ENCODE data around the gene TFAP2D.

TFAP2D gene

DNA sequence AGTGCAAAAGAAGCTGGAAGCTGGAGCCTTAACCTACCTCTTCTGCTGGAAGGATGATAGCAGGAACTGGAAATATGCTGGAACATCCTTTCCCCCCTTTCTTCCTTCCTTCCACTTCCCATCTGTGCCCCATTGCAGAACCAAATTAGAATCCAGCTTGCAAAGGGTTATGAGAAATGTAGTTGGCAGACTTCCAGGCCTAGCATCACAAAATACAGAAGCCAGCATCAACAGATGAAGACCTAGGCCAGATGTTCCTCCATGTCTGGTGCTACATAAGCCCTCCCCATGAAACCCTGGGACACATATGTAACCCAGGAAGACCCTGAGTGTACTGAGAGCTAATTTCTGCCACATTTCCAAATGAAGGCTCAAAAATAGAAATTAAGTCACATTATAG lies 65.4 kb downstream of the TFAP2D start:
- no peaks in the 10 kb centered on the region for H3K9me3 ChIP-seq (ENCODE audit: insufficient read depth, low read depth, low read length)
- no peak overlapping the region for H3K4me3 ChIP-seq (ENCODE audit: low read depth, low read length)
- H2BK12ac ChIP-seq (ENCODE audit: low read length) = no peak overlapping the region
- no peaks in the 10 kb centered on the region for H3K36me3 ChIP-seq (ENCODE audit: control insufficient read depth in 1 of 2, insufficient read depth in 2 of 2, low read length in 2 of 2)
- H3K27ac ChIP-seq (ENCODE audit: low read depth, low read length) = no peak overlapping the region
- no peak overlapping the region for H2BK120ac ChIP-seq (ENCODE audit: insufficient read depth, low read length, poor library complexity)
- H3K9ac ChIP-seq (ENCODE audit: low read length) = no peak overlapping the region
- peaks cover 4% of the 10 kb centered on the region for H3K79me1 ChIP-seq (ENCODE audit: low read length)
- peaks cover 5 to 8% of the 10 kb centered on the region in 2 experiments for H3K4me1 ChIP-seq (ENCODE audit: control insufficient read depth in 1 of 2, insufficient read depth in 2 of 2, low read length in 2 of 2)
- no peak for DNase-seq
- H4K12ac ChIP-seq (ENCODE audit: low read depth, low read length) = no peak overlapping the region
- H3K14ac ChIP-seq (ENCODE audit: low read length) = no peak overlapping the region
- H2AFZ ChIP-seq (ENCODE audit: insufficient read depth, low read length, poor library complexity) = no peak overlapping the region
- no peak overlapping the region for H3K23ac ChIP-seq (ENCODE audit: low read length)
- H3K18ac ChIP-seq (ENCODE audit: low read length) = no peak overlapping the region
- H4K8ac ChIP-seq (ENCODE audit: low read depth, low read length) = no peak overlapping the region
- H3K4ac ChIP-seq (ENCODE audit: low read depth, low read length) = no peak overlapping the region
- no peak overlapping the region for H4K91ac ChIP-seq (ENCODE audit: low read depth, low read length)
- peaks cover 2% of the 10 kb centered on the region for H3K79me2 ChIP-seq (ENCODE audit: control insufficient read depth, insufficient read depth, low read length, poor library complexity)
- H2BK5ac ChIP-seq (ENCODE audit: low read depth, low read length, poor library complexity) = no peak overlapping the region
- H3K4me2 ChIP-seq (ENCODE audit: low read length) = no peak overlapping the region
- no peak overlapping the region for H2AK5ac ChIP-seq (ENCODE audit: low read length)
- no peaks in the 10 kb centered on the region for H3K27me3 ChIP-seq (ENCODE audit: insufficient read depth, low read length)

GRCh38 chr6:50780382-50780781 lies 67.1 kb downstream of the TFAP2D start:
- Histone ChIP-seq H4K12ac (ENCODE audit: low read depth, low read length) (no peak overlapping the region), H4K91ac (ENCODE audit: low read depth, low read length) (no peak overlapping the region), H2BK5ac (ENCODE audit: low read depth, low read length, poor library complexity) (no peak overlapping the region), H2AK5ac (ENCODE audit: low read length) (no peak overlapping the region), H4K8ac (ENCODE audit: low read depth, low read length) (no peak overlapping the region), H3K9me3 (ENCODE audit: insufficient read depth, low read depth, low read length) (no peaks in the 10 kb centered on the region), H2BK12ac (ENCODE audit: low read length) (no peak overlapping the region), H3K27ac (ENCODE audit: low read depth, low read length) (no peak overlapping the region), H3K27me3 (ENCODE audit: insufficient read depth, low read length) (no peaks in the 10 kb centered on the region), H3K36me3 (ENCODE audit: control insufficient read depth in 1 of 2, insufficient read depth in 2 of 2, low read length in 2 of 2) (no peaks in the 10 kb centered on the region), H3K14ac (ENCODE audit: low read length) (no peak overlapping the region), H3K23ac (ENCODE audit: low read length) (no peak overlapping the region), H3K79me1 (ENCODE audit: low read length) (peaks cover 4% of the 10 kb centered on the region), H2AFZ (ENCODE audit: insufficient read depth, low read length, poor library complexity) (no peak overlapping the region), H3K4me2 (ENCODE audit: low read length) (no peak overlapping the region), H3K4me3 (ENCODE audit: low read depth, low read length) (no peak overlapping the region), H3K4me1 (ENCODE audit: control insufficient read depth in 1 of 2, insufficient read depth in 2 of 2, low read length in 2 of 2) (peaks cover 5 to 8% of the 10 kb centered on the region in 2 experiments), H3K79me2 (ENCODE audit: control insufficient read depth, insufficient read depth, low read length, poor library complexity) (peaks cover 2% of the 10 kb centered on the region), H2BK120ac (ENCODE audit: insufficient read depth, low read length, poor library complexity) (no peak overlapping the region), H3K18ac (ENCODE audit: low read length) (no peak overlapping the region), H3K9ac (ENCODE audit: low read length) (no peak overlapping the region), H3K4ac (ENCODE audit: low read depth, low read length) (no peak overlapping the region)
- DNase-seq = no peak
- WGBS (ENCODE audit: extremely low coverage, insufficient coverage, insufficient read length) = 100% methylated on average over 1 of the region's 5 CpGs

- no peak for DNase-seq
- Histone ChIP-seq H3K27me3 (ENCODE audit: insufficient read depth, low read length) (no peaks in the 10 kb centered on the region), H4K12ac (ENCODE audit: low read depth, low read length) (no peak overlapping the region), H3K36me3 (ENCODE audit: control insufficient read depth in 1 of 2, insufficient read depth in 2 of 2, low read length in 2 of 2) (no peaks in the 10 kb centered on the region), H3K79me1 (ENCODE audit: low read length) (no peaks in the 10 kb centered on the region), H3K4me3 (ENCODE audit: low read depth, low read length) (no peak overlapping the region), H3K4me1 (ENCODE audit: control insufficient read depth in 1 of 2, insufficient read depth in 2 of 2, low read length in 2 of 2) (no peaks in the 10 kb centered on the region), H4K8ac (ENCODE audit: low read depth, low read length) (no peak overlapping the region), H3K4me2 (ENCODE audit: low read length) (no peak overlapping the region), H3K4ac (ENCODE audit: low read depth, low read length) (no peak overlapping the region), H3K27ac (ENCODE audit: low read depth, low read length) (no peak overlapping the region), H4K91ac (ENCODE audit: low read depth, low read length) (no peak overlapping the region), H2BK12ac (ENCODE audit: low read length) (no peak overlapping the region), H2BK5ac (ENCODE audit: low read depth, low read length, poor library complexity) (no peak overlapping the region), H3K79me2 (ENCODE audit: control insufficient read depth, insufficient read depth, low read length, poor library complexity) (no peaks in the 10 kb centered on the region), H2AFZ (ENCODE audit: insufficient read depth, low read length, poor library complexity) (no peak overlapping the region), H3K9me3 (ENCODE audit: insufficient read depth, low read depth, low read length) (no peaks in the 10 kb centered on the region), H3K23ac (ENCODE audit: low read length) (no peak overlapping the region), H3K14ac (ENCODE audit: low read length) (no peak overlapping the region), H2BK120ac (ENCODE audit: insufficient read depth, low read length, poor library complexity) (no peak overlapping the region), H2AK5ac (ENCODE audit: low read length) (no peak overlapping the region), H3K18ac (ENCODE audit: low read length) (no peak overlapping the region), H3K9ac (ENCODE audit: low read length) (no peak overlapping the region)
- WGBS (ENCODE audit: extremely low coverage, insufficient coverage, insufficient read length) = no CpG with 5 or more reads among the region's 1 CpG
These were observed 72.6 kb downstream of the TFAP2D start for GRCh38 chr6:50785921-50786320.

DNA sequence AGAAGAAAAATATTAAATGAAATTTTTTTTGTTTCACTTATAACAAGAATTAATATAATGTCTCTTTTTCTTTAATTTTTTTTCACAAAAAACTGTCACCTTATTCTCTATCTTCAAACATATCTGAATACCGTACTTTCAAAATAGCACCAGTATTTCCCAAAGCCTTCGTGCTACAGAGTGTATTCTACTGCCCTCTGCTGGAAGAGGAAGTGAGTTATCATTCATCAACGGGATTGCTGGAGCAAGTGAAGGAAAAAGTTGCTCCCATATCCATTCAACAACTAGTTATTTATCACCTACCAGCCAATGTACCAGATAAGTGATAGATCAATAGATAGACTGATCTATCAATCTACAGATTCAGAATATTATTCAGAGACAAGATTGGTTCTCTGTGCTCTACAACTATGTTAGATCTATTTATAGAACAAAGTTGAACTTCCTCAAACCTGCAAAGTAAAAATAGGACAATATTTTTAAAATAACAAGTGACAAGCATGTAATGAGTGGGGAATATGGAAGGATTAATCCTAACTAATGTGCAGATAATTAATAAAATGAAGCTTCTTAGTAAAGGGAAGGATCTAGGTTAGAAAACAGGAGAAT lies 78.7 kb downstream of the TFAP2D start:
- no peak overlapping the region for H3K4me3 ChIP-seq (ENCODE audit: low read depth, low read length)

More for the DNA sequence above, 78.7 kb downstream of the TFAP2D start:
- H3K27me3 ChIP-seq (ENCODE audit: insufficient read depth, low read length) = no peaks in the 10 kb centered on the region
- H2BK120ac ChIP-seq (ENCODE audit: insufficient read depth, low read length, poor library complexity) = no peak overlapping the region
- H3K9me3 ChIP-seq (ENCODE audit: insufficient read depth, low read depth, low read length) = no peaks in the 10 kb centered on the region
- H4K12ac ChIP-seq (ENCODE audit: low read depth, low read length) = no peak overlapping the region
- no peak overlapping the region for H2BK5ac ChIP-seq (ENCODE audit: low read depth, low read length, poor library complexity)
- H3K18ac ChIP-seq (ENCODE audit: low read length) = no peak overlapping the region
- no peak overlapping the region for H3K23ac ChIP-seq (ENCODE audit: low read length)
- H2AFZ ChIP-seq (ENCODE audit: insufficient read depth, low read length, poor library complexity) = no peak overlapping the region
- H4K91ac ChIP-seq (ENCODE audit: low read depth, low read length) = no peak overlapping the region
- H3K14ac ChIP-seq (ENCODE audit: low read length) = no peak overlapping the region
- no peak overlapping the region for H3K9ac ChIP-seq (ENCODE audit: low read length)
- no peak overlapping the region for H4K8ac ChIP-seq (ENCODE audit: low read depth, low read length)
- no CpG with 5 or more reads among the region's 3 CpGs for WGBS (ENCODE audit: extremely low coverage, insufficient coverage, insufficient read length)
- no peaks in the 10 kb centered on the region for H3K4me1 ChIP-seq (ENCODE audit: control insufficient read depth in 1 of 2, insufficient read depth in 2 of 2, low read length in 2 of 2)
- H3K4ac ChIP-seq (ENCODE audit: low read depth, low read length) = no peak overlapping the region
- H3K79me1 ChIP-seq (ENCODE audit: low read length) = no peaks in the 10 kb centered on the region
- no peak overlapping the region for H3K27ac ChIP-seq (ENCODE audit: low read depth, low read length)
- no peaks in the 10 kb centered on the region for H3K79me2 ChIP-seq (ENCODE audit: control insufficient read depth, insufficient read depth, low read length, poor library complexity)
- peak; percentile 10 to 84 for DNase-seq
- H2AK5ac ChIP-seq (ENCODE audit: low read length) = no peak overlapping the region
- H2BK12ac ChIP-seq (ENCODE audit: low read length) = no peak overlapping the region
- no peaks in the 10 kb centered on the region for H3K36me3 ChIP-seq (ENCODE audit: control insufficient read depth in 1 of 2, insufficient read depth in 2 of 2, low read length in 2 of 2)
- H3K4me2 ChIP-seq (ENCODE audit: low read length) = no peak overlapping the region
